ENCODE measurements around the gene RGS19. TPM values are rescaled to one million over a fixed set of nuclear protein-coding genes. Genes with fewer than 3 reads are reported as not detected.

RGS19 gene
- total RNA-seq, 1 donor from 2014 or later: 57.5 TPM

DNA sequence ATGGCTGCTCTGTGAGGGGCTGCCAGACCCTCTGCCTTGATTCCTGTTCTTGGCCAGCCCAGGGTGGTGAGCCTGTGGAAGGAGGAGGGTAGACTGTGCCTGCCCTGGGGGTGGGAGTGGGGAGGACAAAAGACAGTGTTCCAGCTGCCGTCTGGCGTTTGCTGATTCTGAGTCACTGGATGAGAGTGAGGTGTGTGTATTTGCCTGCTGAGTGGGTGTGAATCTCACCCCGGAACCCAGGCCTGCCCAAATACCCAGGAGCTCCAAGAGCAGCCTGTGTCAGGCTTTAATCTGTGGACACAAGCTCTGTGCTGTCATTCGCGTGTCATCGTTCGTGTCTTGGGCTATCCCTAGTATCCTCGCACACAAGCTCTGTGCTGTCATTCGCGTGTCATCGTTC, 7.5 kb upstream of the RGS19 start:
- peaks cover 29% of the 10 kb centered on the region for H3K27me3 ChIP-seq (ENCODE audit: low read depth)
- TF ChIP-seq CTCF (IDR thresholded peaks at IDR 0.05): no peak
- no peaks in the 10 kb centered on the region for H3K36me3 ChIP-seq
- no peak overlapping the region for H3K4me3 ChIP-seq
- ATAC-seq: no peak
- H3K9me3 ChIP-seq: no peaks in the 10 kb centered on the region
- peaks cover 27% of the 10 kb centered on the region for H3K4me1 ChIP-seq
- intact Hi-C loops (cut with DNase I): no loop called here
- DNase-seq: no peak
- H3K27ac ChIP-seq: no peak overlapping the region

DNA sequence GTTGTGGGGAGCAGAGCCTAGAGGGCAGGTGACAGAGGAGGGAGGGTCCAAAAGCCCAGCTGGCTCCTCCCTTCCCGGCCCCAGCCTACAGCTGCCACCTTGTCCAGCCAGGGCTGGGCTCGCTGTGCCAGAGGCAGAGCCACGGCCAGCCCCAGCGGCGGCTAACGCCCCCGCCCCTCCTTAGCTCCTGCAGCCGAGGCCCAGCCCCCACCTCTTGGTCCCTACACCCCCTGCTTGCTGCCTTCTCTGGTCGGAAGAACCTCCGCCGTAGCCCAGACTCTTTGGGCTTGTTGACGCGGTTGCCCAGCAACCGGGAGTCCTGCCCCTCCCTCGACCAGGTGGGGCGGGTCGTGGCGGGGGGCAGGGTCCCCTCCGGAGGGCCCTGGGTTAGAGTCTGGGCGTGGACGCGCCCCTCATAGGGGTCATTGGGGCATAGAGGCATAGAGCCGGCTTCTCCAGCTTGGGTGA, 5.4 kb upstream of the RGS19 start:
- DNase-seq: no peak
- Histone ChIP-seq H3K27ac (no peak overlapping the region), H3K4me3 (no peak overlapping the region), H3K9me3 (no peaks in the 10 kb centered on the region), H3K36me3 (no peaks in the 10 kb centered on the region), H3K4me1 (peaks cover 27% of the 10 kb centered on the region), H3K27me3 (ENCODE audit: low read depth) (peaks cover 29% of the 10 kb centered on the region)
- no peak for ATAC-seq
- no peak for TF ChIP-seq CTCF (IDR thresholded peaks at IDR 0.05)
- intact Hi-C loops (cut with DNase I): no loop called here

DNA sequence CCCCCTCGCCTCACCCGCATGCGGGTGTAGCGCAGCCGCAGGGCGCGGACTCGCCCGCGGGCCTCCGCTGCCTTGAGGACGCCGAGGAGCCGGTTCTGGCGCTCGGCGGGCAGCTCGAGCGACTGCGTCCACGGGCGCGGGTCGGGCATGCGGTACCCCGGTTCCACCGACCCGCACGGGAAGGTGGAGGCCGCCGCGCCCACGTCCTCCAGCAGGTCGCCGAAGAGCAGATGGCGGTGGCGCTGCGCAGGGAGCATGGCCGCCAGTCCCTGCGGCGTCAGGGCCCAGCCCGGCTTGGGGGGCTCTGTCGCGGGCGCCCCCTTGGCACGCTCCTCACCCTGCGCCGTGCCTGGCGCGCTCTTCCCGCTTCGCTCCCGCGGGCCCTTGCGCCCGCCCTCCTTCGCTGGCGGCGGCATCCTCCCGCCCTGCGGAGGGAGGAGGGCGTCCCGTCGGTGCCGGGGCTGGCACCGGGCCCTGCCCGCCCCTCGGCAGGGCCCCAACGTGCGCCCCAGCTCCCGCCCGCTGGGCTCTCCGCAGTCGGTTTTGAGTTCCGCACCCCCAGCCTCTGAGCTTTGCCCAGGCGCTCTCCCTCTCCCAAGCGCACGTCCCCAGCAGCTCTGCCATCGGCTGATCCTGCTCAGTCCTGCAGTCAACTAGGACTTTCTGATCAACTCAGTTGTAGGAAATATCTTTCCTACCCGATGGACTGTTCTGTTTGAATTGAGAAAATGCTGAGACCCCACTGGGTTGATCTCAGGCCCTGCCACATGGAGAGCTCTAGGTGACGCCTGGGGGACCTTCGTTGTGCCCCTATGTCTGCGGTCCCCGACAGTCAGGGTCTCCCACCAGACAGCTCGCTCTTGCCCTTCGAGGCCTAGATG, 4.7 kb upstream of the RGS19 start, which contains the start of gene LKAAEAR1:
TSS of gene LKAAEAR1 (minus strand) at position 595 of the 881 bp plus-strand sequence. CDS start at position 416, 179 bp downstream.
- Histone ChIP-seq H3K36me3 (no peaks in the 10 kb centered on the region), H3K9me3 (no peaks in the 10 kb centered on the region), H3K4me3 (peak within 1 kb of the TSS; percentile 60), H3K27me3 (ENCODE audit: low read depth) (peaks cover 29% of the 10 kb centered on the region), H3K4me1 (peaks cover 29% of the 10 kb centered on the region), H3K27ac (no peak within 1 kb of the TSS)
- intact Hi-C loops (cut with DNase I): no loop called here
- no peak for DNase-seq
- ATAC-seq: no peak
- TF ChIP-seq CTCF (IDR thresholded peaks at IDR 0.05): no peak

GRCh38 chr20:64083378-64083803, 4.1 kb upstream of the RGS19 start:
- TF ChIP-seq CTCF (IDR thresholded peaks at IDR 0.05): peak; percentile 72
- ATAC-seq (peak; percentile 52 to 63), DNase-seq (peak; percentile 88)
- Histone ChIP-seq H3K9me3 (no peaks in the 10 kb centered on the region), H3K4me1 (peaks cover 35% of the 10 kb centered on the region), H3K27me3 (ENCODE audit: low read depth) (peaks cover 29% of the 10 kb centered on the region), H3K4me3 (peak overlapping the region; percentile 60), H3K36me3 (no peaks in the 10 kb centered on the region), H3K27ac (no peak overlapping the region)
- intact Hi-C loops (cut with DNase I): no loop called here

GRCh38 chr20:64082820-64083377, 3.6 kb upstream of the RGS19 start:
- Histone ChIP-seq H3K27me3 (ENCODE audit: low read depth) (peaks cover 29% of the 10 kb centered on the region), H3K4me1 (peaks cover 40% of the 10 kb centered on the region), H3K9me3 (no peaks in the 10 kb centered on the region), H3K27ac (no peak overlapping the region), H3K4me3 (peak overlapping the region; percentile 60), H3K36me3 (no peaks in the 10 kb centered on the region)
- intact Hi-C loops (cut with DNase I): no loop called here
- DNase-seq (no peak), ATAC-seq (no peak)
- TF ChIP-seq CTCF (IDR thresholded peaks at IDR 0.05): no peak

All from lower lobe of right lung (tissue), 2 donors.